Measurements from ENCODE around the gene DKK2.

- no peak for TF ChIP-seq EZH2 (IDR thresholded peaks at IDR 0.05; ENCODE audit: borderline replicate concordance, low read depth, low read length, severe bottlenecking)
- no peak for TF ChIP-seq CTCF (IDR thresholded peaks at IDR 0.05; ENCODE audit: extremely low read depth in 1 of 2, insufficient read depth in 1 of 2, low read depth in 1 of 2, low read length in 2 of 2)
- TF ChIP-seq POLR2AphosphoS5 (IDR thresholded peaks at IDR 0.05; ENCODE audit: insufficient read depth, low read depth, low read length) = no peak
- TF ChIP-seq POLR2A (IDR thresholded peaks at IDR 0.05; ENCODE audit: low read depth, low read length) = no peak
- no peak for TF ChIP-seq JUN (IDR thresholded peaks at IDR 0.05; ENCODE audit: borderline replicate concordance, insufficient read depth, insufficient read length, low read depth)
- TF ChIP-seq MAX (IDR thresholded peaks at IDR 0.05; ENCODE audit: insufficient read depth, insufficient read length) = no peak
- no peak for TF ChIP-seq MYC (IDR thresholded peaks at IDR 0.05; ENCODE audit: low read depth, low read length)
- TF ChIP-seq FOS (IDR thresholded peaks at IDR 0.05; ENCODE audit: borderline replicate concordance, insufficient read depth, low read length) = no peak
- no peak for TF ChIP-seq GATA2 (IDR thresholded peaks at IDR 0.05; ENCODE audit: insufficient read depth, insufficient read length, low read depth, low read length)
Measured at GRCh38 chr4:107046261-107046660, 10.1 kb upstream of the DKK2 start.
